Upper lobe of right lung (tissue), 1 donor: ENCODE data around the gene ZNF628. TPM values are rescaled to one million over a fixed set of nuclear protein-coding genes. Genes with fewer than 3 reads are reported as not detected.

Source experiments
- ATAC-seq: fragments of 200-7000 bp; cut with Tn5 transposase; one replicate; pipeline ENCODE4 v1.9.1; 2020; ENCODE audit warnings: mild to moderate bottlenecking, moderate library complexity
- DNase-seq: peaks from one replicate; pipeline ENCODE4 v3.0.0-alpha.2; 2020
- H3K27ac ChIP-seq: fragments of 200-600 bp; one replicate; pipeline ENCODE4 v1.8.0; 2022
- H3K27me3 ChIP-seq: fragments of 200-600 bp; one replicate; pipeline ENCODE4 v1.8.0; 2022; ENCODE audit warnings: mild to moderate bottlenecking
- H3K36me3 ChIP-seq: fragments of 200-600 bp; one replicate; pipeline ENCODE4 v1.8.0; 2022
- H3K4me1 ChIP-seq: fragments of 200-600 bp; one replicate; pipeline ENCODE4 v1.8.0; 2022
- H3K4me3 ChIP-seq: fragments of 200-600 bp; one replicate; pipeline ENCODE4 v1.8.0; 2022; ENCODE audit warnings: mild to moderate bottlenecking
- H3K9me3 ChIP-seq: fragments of 200-600 bp; one replicate; pipeline ENCODE4 v1.8.0; 2022
- intact Hi-C: fragments of 100-400 bp; cut with DNase I; formaldehyde crosslinking; loops from one replicate; pipeline ENCODE4 v1.11.0; 2022
- total RNA-seq: library from RNA; stranded (reverse); fragmentation: NEBNext Ultra II Directional; extraction: Animal tissue kit (Norgen Biotek cat#: 25700); gene quantifications from one replicate; pipeline ENCODE4 v1.2.1, GENCODE V29; 2021
- TF ChIP-seq, protein P1 (sequence below): fragments of 200-600 bp; IDR thresholded peaks from one replicate; pipeline ENCODE4 v1.8.0; 2022; ENCODE audit warnings: antibody characterized with exemption
- donor health status: DM: no; HTN: yes; CAD: no; lungs with severe emphysema.

ZNF628 gene
- total RNA-seq, 1 donor from 2014 or later: 10.2 TPM

DNA sequence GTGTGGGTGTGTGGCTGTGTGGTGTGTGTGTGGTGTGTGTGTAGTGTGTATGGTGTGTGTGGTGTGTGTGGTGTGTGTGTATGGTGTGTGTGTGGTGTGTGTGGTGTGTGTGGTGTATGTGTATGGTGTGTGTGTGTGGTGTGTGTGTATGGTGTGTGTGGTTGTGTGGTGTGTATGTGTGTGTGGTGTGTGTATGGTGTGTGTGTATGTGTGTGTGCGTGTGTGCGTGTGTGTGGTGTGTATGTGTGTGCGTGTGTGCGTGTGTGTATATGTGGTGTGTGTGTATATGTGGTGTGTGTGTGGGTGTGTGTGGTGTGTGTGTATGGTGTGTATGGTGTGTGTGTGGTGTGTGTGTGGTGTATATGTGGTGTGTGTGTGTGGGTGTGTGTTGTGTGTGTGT is 41.4 kb upstream of the ZNF628 start:
- intact Hi-C loops: no loop called here
- DNase-seq (no peak), ATAC-seq (no peak)
- TF ChIP-seq, protein P1, sequence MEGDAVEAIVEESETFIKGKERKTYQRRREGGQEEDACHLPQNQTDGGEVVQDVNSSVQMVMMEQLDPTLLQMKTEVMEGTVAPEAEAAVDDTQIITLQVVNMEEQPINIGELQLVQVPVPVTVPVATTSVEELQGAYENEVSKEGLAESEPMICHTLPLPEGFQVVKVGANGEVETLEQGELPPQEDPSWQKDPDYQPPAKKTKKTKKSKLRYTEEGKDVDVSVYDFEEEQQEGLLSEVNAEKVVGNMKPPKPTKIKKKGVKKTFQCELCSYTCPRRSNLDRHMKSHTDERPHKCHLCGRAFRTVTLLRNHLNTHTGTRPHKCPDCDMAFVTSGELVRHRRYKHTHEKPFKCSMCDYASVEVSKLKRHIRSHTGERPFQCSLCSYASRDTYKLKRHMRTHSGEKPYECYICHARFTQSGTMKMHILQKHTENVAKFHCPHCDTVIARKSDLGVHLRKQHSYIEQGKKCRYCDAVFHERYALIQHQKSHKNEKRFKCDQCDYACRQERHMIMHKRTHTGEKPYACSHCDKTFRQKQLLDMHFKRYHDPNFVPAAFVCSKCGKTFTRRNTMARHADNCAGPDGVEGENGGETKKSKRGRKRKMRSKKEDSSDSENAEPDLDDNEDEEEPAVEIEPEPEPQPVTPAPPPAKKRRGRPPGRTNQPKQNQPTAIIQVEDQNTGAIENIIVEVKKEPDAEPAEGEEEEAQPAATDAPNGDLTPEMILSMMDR: no peak
- Histone ChIP-seq H3K36me3 (no peaks in the 10 kb centered on the region), H3K27ac (no peak overlapping the region), H3K27me3 (peaks cover 49% of the 10 kb centered on the region), H3K4me1 (no peaks in the 10 kb centered on the region), H3K4me3 (no peak overlapping the region), H3K9me3 (no peaks in the 10 kb centered on the region)

DNA sequence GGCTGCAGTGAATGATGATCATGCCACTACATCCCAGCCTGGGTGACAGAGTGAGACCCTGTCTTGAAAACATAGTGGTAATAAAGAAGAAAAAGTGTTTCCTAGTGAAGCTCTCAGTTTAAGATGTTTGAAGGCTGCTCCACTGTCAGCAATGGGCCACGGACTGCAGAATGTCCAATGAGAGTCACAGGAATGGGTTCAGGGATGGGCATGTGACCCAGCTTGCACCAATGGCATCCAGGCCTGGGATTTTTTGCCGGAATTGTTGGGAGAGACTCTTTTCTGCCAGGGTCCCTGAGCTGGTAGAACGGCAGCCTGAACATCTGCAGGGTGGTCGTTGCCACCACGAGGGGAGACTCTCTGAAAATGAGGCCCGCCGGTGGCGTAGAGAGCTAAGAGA is 39.6 kb upstream of the ZNF628 start:
- Histone ChIP-seq H3K36me3 (no peaks in the 10 kb centered on the region), H3K4me1 (peaks cover 3% of the 10 kb centered on the region), H3K27ac (no peak overlapping the region), H3K9me3 (no peaks in the 10 kb centered on the region), H3K4me3 (no peak overlapping the region), H3K27me3 (peaks cover 52% of the 10 kb centered on the region)
- TF ChIP-seq, protein P1: no peak
- ATAC-seq (no peak), DNase-seq (no peak)
- intact Hi-C loops: no loop called here

DNA sequence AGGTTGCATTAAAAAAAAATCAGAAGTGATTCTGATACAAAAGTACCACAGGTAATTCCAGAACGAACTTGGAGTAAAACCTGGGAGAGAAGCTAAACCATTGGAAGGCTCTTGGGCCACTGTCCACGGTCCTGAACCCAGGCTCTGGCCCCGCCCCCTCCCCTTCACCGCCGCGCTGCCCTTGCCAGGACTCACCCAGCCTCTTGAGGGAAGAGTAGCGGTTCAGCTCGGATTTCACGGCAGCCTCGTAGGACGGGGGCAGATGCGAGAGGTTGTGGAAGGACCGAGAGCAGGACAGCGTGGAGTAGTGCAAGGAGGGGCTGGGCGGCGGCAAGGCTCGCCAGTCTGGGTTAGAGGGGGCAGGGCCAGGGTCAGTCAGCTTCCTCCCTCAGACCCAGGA is 39.0 kb upstream of the ZNF628 start:
- ATAC-seq (peak; percentile 84), DNase-seq (peak; percentile 83)
- H3K9me3 ChIP-seq: no peaks in the 10 kb centered on the region
- no peak overlapping the region for H3K27ac ChIP-seq
- H3K36me3 ChIP-seq: no peaks in the 10 kb centered on the region
- H3K4me3 ChIP-seq: no peak overlapping the region
- H3K4me1 ChIP-seq: peaks cover 3% of the 10 kb centered on the region
- H3K27me3 ChIP-seq: peaks cover 50% of the 10 kb centered on the region
- TF ChIP-seq, protein P1: no peak
- intact Hi-C loops: no loop called here

DNA sequence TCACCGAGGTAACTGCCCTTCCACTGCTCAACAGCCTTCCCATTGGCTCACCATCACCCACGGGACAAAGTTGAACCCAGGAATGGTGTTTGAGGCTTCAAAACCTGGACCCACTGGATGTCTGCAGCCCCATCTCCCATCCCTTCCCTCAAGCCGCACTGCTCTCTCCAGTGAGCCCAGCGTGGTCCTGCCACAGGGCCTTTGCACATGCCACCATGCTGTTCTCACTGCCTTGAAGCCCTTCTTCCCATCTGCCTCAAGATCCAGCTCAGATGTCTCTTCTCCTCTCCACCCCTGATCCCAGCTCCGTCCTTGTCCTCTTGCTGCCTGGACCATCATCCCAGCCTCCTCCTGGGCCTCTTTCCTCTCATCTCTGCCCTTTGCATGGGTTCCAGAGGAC is 37.4 kb upstream of the ZNF628 start:
- DNase-seq (no peak), ATAC-seq (no peak)
- H3K36me3 ChIP-seq: no peaks in the 10 kb centered on the region
- peaks cover 3% of the 10 kb centered on the region for H3K4me1 ChIP-seq
- H3K27ac ChIP-seq: no peak overlapping the region
- no peaks in the 10 kb centered on the region for H3K9me3 ChIP-seq
- intact Hi-C loops: no loop called here
- peaks cover 42% of the 10 kb centered on the region for H3K27me3 ChIP-seq
- TF ChIP-seq, protein P1: no peak
- no peak overlapping the region for H3K4me3 ChIP-seq

DNA sequence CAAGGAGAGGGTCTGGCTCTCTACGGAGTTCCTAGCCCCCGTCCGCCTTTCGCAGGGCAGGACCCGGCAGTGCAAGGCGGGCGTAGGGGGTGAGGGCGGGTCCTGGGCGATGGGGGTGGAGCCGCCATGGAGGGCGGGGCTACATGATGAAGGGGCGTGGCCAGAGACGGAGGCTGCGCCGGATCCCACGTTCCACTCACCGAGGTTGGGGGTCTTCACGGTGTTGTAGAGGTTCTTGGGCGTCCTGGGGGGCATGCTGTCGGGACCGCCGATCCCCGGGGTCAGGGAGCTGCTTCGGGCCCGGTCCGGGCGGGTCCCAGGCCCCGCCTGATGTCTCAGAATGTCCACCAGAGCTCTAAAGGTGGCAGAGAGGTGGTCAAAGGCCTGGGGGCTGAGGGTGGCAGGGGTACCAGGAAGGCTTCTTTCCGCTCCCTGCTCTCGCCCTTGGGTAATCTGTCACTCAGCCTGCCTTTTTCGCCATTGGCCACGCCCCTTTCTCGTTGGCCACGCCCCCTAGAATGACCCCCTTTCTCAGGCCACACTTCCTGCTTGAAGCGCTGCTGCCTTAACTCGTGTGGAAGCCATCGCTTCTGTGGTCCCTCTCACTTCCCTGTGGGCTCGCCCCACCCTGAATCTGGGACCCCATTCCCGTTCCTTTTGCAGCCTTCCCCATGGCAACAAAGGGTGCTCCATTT is 35.9 kb upstream of the ZNF628 start:
- DNase-seq: no peak
- intact Hi-C loops: no loop called here
- H3K9me3 ChIP-seq: no peaks in the 10 kb centered on the region
- H3K27me3 ChIP-seq: peaks cover 56% of the 10 kb centered on the region
- H3K4me1 ChIP-seq: peaks cover 3% of the 10 kb centered on the region
- ATAC-seq: no peak
- H3K4me3 ChIP-seq: no peak overlapping the region
- TF ChIP-seq, protein P1: no peak
- no peak overlapping the region for H3K27ac ChIP-seq
- H3K36me3 ChIP-seq: no peaks in the 10 kb centered on the region

DNA sequence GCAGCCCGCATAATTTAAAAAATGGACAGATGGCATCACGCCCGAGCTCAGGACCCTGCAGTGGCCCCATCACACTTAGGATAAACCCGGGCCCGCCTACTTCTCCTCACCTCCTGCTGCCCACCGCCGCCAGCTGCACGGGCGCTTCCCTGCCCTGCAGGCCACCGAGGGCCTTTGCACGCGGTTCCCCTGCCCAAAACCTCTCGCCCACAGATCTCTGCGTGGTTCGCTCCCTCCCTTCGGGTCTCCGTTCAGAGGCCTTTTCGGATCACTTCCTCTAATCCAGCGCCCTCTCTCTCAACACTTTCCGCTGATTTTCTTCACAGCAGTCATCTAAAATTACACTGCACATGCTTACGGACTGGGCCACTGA is 35.1 kb upstream of the ZNF628 start:
- H3K36me3 ChIP-seq: no peaks in the 10 kb centered on the region
- peaks cover 56% of the 10 kb centered on the region for H3K27me3 ChIP-seq
- no peak overlapping the region for H3K27ac ChIP-seq
- intact Hi-C loops: no loop called here
- TF ChIP-seq, protein P1: no peak
- DNase-seq: no peak
- peaks cover 3% of the 10 kb centered on the region for H3K4me1 ChIP-seq
- no peaks in the 10 kb centered on the region for H3K9me3 ChIP-seq
- no peak for ATAC-seq
- H3K4me3 ChIP-seq: no peak overlapping the region
